Smooth muscle cell (in vitro differentiated cells): ENCODE results near the gene LRP5. TPM values are rescaled to one million over a fixed set of nuclear protein-coding genes. Genes with fewer than 3 reads are reported as not detected.

Source experiments
- DNase-seq: peaks from one replicate; lab custom pipeline; 2025; ENCODE audit not compliant: unreplicated experiment; lab: John Stamatoyannopoulos, UW
- H2AFZ ChIP-seq: fragments of 200-600 bp; sonication (generic); 2 replicates; pipeline ENCODE4 v1.6.0; 2016; ENCODE audit warnings: antibody characterized with exemption, low read depth, mild to moderate bottlenecking
- H3F3A ChIP-seq: fragments of 200-600 bp; sonication (generic); 2 replicates; pipeline ENCODE4 v1.6.0; 2017; ENCODE audit warnings: antibody characterized with exemption, low read depth
- H3K27ac ChIP-seq: fragments of 200-600 bp; sonication (generic); 2 replicates; pipeline ENCODE4 v1.5.1; 2016; ENCODE audit warnings: low read depth, mild to moderate bottlenecking
- H3K27me3 ChIP-seq: fragments of 200-600 bp; sonication (generic); 2 replicates; pipeline ENCODE4 v1.6.1; 2016; ENCODE audit warnings: low read depth, mild to moderate bottlenecking
- H3K36me3 ChIP-seq: fragments of 200-600 bp; sonication (generic); 2 replicates; pipeline ENCODE4 v1.5.1; 2016; ENCODE audit warnings: low read depth
- H3K4me1 ChIP-seq: fragments of 200-600 bp; sonication (generic); 2 replicates; pipeline ENCODE4 v1.5.1; 2016; ENCODE audit warnings: low read depth
- H3K4me2 ChIP-seq: fragments of 200-600 bp; sonication (generic); 2 replicates; pipeline ENCODE4 v1.6.0; 2016; ENCODE audit warnings: mild to moderate bottlenecking
- H3K4me3 ChIP-seq: fragments of 200-600 bp; sonication (generic); 2 replicates; pipeline ENCODE4 v1.5.1; 2016; ENCODE audit warnings: mild to moderate bottlenecking
- H3K79me2 ChIP-seq: fragments of 200-600 bp; sonication (generic); 2 replicates; pipeline ENCODE4 v1.6.0; 2016; ENCODE audit warnings: low read depth, mild to moderate bottlenecking
- H3K9ac ChIP-seq: fragments of 200-600 bp; sonication (generic); 2 replicates; pipeline ENCODE4 v1.6.0; 2016; ENCODE audit warnings: low read depth
- H3K9me3 ChIP-seq: fragments of 200-600 bp; sonication (generic); replicated peaks from 2 replicates; pipeline ENCODE4 v1.5.1; 2016; ENCODE audit warnings: low read depth
- H4K20me1 ChIP-seq: fragments of 200-600 bp; sonication (generic); 2 replicates; pipeline ENCODE4 v1.6.0; 2016; ENCODE audit warnings: low read depth
- WGBS: methylation state at CpG from one replicate; pipeline ENCODE4 v1.1.7; 2016; ENCODE audit warnings: low lambda C conversion rate; 5-methylcytosine and 5-hydroxymethylcytosine counted together
- polyA plus RNA-seq: library from polyadenylated mRNA; unstranded; fragments of >200 nt; fragmentation: Nextera tagmentation; extraction: Ambion mirVana; gene quantifications from 2 replicates; pipeline ENCODE4 v1.2.1, GENCODE V29; 2016
- total RNA-seq: library from RNA; depleted of rRNA; stranded (reverse); fragments of >200 nt; gene quantifications from 2 replicates; pipeline ENCODE4 v1.2.3, GENCODE V29; 2014
- TF ChIP-seq, protein P1 (sequence below): fragments of 200-600 bp; sonication (generic); IDR thresholded peaks from 2 replicates; pipeline ENCODE4 v1.5.1; 2017; ENCODE audit warnings: borderline replicate concordance, mild to moderate bottlenecking, antibody characterized with exemption; ENCODE audit not compliant: insufficient read depth, poor library complexity, severe bottlenecking

Gene LRP5
- total and polyA plus RNA-seq, 2 experiments from 2014 or later: 16.1 to 26.6 TPM

DNA sequence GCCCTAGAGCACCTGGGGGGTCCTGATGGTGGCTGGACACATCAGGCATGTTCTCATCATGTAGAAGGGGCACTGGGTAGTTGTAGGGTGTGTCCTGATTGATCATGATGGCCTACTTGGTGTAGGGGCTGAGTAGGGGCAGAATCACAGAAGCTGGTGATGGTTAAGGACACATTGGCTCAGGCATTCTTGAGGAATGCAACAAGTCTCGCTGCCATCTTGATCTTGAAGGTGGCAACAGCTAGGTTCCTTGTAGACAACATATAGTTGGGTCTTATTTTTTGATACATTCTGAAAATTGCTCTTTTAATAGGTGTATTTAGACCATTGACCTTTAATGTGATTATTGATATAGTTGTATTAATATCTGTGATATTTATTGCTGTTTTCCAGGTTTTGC is 176.2 kb downstream of the LRP5 start:
- TF ChIP-seq, protein P1, sequence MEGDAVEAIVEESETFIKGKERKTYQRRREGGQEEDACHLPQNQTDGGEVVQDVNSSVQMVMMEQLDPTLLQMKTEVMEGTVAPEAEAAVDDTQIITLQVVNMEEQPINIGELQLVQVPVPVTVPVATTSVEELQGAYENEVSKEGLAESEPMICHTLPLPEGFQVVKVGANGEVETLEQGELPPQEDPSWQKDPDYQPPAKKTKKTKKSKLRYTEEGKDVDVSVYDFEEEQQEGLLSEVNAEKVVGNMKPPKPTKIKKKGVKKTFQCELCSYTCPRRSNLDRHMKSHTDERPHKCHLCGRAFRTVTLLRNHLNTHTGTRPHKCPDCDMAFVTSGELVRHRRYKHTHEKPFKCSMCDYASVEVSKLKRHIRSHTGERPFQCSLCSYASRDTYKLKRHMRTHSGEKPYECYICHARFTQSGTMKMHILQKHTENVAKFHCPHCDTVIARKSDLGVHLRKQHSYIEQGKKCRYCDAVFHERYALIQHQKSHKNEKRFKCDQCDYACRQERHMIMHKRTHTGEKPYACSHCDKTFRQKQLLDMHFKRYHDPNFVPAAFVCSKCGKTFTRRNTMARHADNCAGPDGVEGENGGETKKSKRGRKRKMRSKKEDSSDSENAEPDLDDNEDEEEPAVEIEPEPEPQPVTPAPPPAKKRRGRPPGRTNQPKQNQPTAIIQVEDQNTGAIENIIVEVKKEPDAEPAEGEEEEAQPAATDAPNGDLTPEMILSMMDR: no peak
- Histone ChIP-seq H3K27ac (no peak overlapping the region), H4K20me1 (peaks cover 100% of the 10 kb centered on the region), H3K27me3 (no peaks in the 10 kb centered on the region), H3K4me1 (no peaks in the 10 kb centered on the region), H3K9me3 (no peaks in the 10 kb centered on the region), H3F3A (no peaks in the 10 kb centered on the region), H3K79me2 (peaks cover 100% of the 10 kb centered on the region), H3K4me2 (no peak overlapping the region), H3K9ac (no peak overlapping the region), H3K4me3 (no peak overlapping the region), H3K36me3 (no peaks in the 10 kb centered on the region), H2AFZ (no peak overlapping the region)
- DNase-seq: no peak
- WGBS: 97% methylated on average over 1 of the region's 1 CpG

DNA sequence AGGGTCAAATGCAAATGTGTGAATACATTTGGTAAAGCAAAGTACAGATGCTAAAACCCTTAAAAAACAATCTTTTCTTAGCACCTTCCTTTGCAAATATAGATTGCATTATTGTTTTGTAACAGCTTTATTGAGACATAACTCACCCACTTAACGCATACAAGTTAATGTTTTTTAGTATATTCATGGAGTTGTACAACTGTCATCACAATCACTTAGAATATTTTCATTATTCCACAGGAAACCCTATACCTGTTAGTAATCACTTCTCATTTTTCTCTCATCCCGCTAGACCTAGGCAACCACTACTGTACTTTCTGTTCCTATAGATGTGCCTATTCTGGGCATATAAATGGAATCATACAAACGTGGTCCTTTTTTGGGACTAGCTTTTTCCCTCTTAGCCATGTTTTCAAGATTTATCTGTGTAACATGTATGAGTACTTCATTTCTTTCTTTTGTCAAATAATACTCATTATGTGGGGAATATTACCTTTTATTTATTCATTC is 182.9 kb downstream of the LRP5 start:
- no peaks in the 10 kb centered on the region for H3K9me3 ChIP-seq
- no peak overlapping the region for H2AFZ ChIP-seq
- peaks cover 98% of the 10 kb centered on the region for H3K79me2 ChIP-seq
- no peak overlapping the region for H3K4me3 ChIP-seq
- WGBS: over 99% methylated on average over 3 of the region's 3 CpGs
- DNase-seq: no peak
- no peaks in the 10 kb centered on the region for H3K27me3 ChIP-seq
- peaks cover 100% of the 10 kb centered on the region for H4K20me1 ChIP-seq
- H3K27ac ChIP-seq: no peak overlapping the region
- no peaks in the 10 kb centered on the region for H3K36me3 ChIP-seq
- H3F3A ChIP-seq: peaks cover 11% of the 10 kb centered on the region
- TF ChIP-seq, protein P1: no peak
- no peak overlapping the region for H3K4me2 ChIP-seq
- H3K4me1 ChIP-seq: no peaks in the 10 kb centered on the region
- no peak overlapping the region for H3K9ac ChIP-seq

DNA sequence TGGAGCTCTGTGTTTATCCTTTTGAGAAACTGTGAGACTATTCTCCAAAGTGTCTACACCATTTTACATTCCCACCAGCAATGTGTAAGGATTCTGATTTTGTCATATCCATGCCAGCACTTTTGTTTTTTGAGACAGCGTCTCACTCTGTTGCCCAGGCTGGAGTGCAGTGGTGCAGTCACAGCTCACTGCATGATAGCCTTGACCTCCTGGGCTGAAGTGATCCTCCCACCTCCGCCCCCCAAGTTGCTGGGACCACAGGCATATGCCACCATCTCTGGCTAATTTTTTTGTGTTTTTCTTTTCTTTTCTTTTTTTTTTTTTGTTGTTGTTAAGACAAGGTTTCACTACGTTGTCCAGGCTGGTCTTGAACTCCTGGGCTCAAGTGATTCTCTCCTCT is 183.5 kb downstream of the LRP5 start:
- no peak overlapping the region for H3K4me3 ChIP-seq
- H3K79me2 ChIP-seq: peaks cover 98% of the 10 kb centered on the region
- no peak overlapping the region for H3K27ac ChIP-seq
- no peak overlapping the region for H3K4me2 ChIP-seq
- no peaks in the 10 kb centered on the region for H3K36me3 ChIP-seq
- no peak overlapping the region for H2AFZ ChIP-seq
- no peaks in the 10 kb centered on the region for H3K27me3 ChIP-seq
- WGBS: 100% methylated on average over 3 of the region's 3 CpGs
- TF ChIP-seq, protein P1: no peak
- H4K20me1 ChIP-seq: peaks cover 100% of the 10 kb centered on the region
- DNase-seq: no peak
- H3K4me1 ChIP-seq: no peaks in the 10 kb centered on the region
- H3K9me3 ChIP-seq: no peaks in the 10 kb centered on the region
- H3F3A ChIP-seq: peaks cover 11% of the 10 kb centered on the region
- H3K9ac ChIP-seq: no peak overlapping the region

DNA sequence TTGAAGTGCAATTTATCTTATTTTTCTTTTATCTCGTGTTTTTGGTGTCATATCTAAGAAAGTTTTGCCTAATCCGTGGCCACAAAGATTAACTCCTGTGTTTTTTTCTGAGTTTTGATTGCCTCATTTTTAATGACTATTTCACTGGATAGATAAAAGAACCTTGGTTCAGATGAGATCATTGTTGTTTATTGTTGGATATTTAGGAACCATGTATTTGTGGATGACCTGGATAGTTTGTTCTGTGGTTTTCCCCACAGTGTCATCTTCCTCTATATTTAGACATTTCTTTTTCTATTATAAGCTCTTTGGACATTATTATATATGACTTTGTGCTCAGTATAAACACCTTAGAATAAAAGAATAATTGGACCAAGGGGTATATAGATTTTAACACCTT is 185.4 kb downstream of the LRP5 start:
- Histone ChIP-seq H4K20me1 (peaks cover 100% of the 10 kb centered on the region), H3K36me3 (no peaks in the 10 kb centered on the region), H3K4me2 (no peak overlapping the region), H3K27ac (no peak overlapping the region), H3K4me1 (no peaks in the 10 kb centered on the region), H3F3A (peaks cover 16% of the 10 kb centered on the region), H3K27me3 (no peaks in the 10 kb centered on the region), H3K9me3 (no peaks in the 10 kb centered on the region), H3K9ac (no peak overlapping the region), H2AFZ (no peak overlapping the region), H3K4me3 (no peak overlapping the region), H3K79me2 (peaks cover 98% of the 10 kb centered on the region)
- 78% methylated on average over 2 of the region's 2 CpGs for WGBS
- DNase-seq: no peak
- TF ChIP-seq, protein P1: no peak
